22Rv1 (cell line): ENCODE data around the gene UBA52.

ENCODE experiments used
- ZFX ChIP-seq: fragments of 450-650 bp; IDR thresholded peaks from 2 replicates; pipeline ENCODE4 v1.6.1; 2017; ENCODE audit warnings: antibody characterized with exemption, borderline replicate concordance
- TF ChIP-seq, protein P1 (sequence below): fragments of 450-650 bp; IDR thresholded peaks from 2 replicates; pipeline ENCODE4 v1.5.1; 2017; ENCODE audit warnings: mild to moderate bottlenecking

DNA sequence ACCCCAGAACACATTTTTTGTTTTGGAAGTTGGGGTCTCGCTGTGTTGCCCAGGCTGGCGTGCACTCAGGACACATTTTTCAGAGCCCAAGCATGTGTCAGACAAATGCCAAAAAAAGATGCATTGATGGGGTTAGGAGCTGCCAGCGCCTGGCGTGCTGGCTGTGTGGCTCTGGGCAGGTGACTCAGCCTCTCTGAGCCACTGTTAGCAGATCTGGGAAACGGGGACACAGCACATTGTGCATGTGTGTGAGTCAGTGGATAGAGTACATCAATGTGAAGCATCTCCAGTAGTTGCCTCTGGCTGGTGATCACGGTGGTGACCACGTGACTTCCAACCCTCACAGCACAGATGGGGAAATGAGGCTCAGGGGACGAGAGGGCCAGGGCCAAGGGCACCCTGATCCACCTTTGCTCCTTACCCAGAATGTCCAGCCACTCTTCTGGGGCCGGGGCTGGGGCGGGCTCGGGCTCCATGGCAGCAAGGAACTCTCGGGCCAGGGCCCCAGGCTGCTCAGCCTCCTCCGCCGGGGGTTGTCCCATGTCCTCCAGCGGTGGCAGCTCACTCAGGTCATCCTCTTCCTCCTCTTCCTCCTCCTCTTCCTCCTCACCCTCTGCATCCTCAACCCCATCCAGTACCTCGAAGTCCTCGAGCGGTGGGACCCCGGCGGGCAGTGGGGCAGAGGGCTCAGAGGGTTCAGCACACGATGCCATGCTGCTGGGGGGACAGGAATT lies 30.2 kb upstream of the UBA52 start:
- TF ChIP-seq, protein P1, sequence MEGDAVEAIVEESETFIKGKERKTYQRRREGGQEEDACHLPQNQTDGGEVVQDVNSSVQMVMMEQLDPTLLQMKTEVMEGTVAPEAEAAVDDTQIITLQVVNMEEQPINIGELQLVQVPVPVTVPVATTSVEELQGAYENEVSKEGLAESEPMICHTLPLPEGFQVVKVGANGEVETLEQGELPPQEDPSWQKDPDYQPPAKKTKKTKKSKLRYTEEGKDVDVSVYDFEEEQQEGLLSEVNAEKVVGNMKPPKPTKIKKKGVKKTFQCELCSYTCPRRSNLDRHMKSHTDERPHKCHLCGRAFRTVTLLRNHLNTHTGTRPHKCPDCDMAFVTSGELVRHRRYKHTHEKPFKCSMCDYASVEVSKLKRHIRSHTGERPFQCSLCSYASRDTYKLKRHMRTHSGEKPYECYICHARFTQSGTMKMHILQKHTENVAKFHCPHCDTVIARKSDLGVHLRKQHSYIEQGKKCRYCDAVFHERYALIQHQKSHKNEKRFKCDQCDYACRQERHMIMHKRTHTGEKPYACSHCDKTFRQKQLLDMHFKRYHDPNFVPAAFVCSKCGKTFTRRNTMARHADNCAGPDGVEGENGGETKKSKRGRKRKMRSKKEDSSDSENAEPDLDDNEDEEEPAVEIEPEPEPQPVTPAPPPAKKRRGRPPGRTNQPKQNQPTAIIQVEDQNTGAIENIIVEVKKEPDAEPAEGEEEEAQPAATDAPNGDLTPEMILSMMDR, result no peak
- TF ChIP-seq ZFX, result no peak
